Ovary (tissue), 3 donors: ENCODE data around the gene STMN3.

Experiments used
- EP300 ChIP-seq: sonication (generic); formaldehyde crosslinking; IDR thresholded peaks from one replicate; pipeline ENCODE4 v1.6.1; 2017; ENCODE audit warnings: antibody characterized with exemption
- POLR2A ChIP-seq: fragments of 450-650 bp; IDR thresholded peaks from one replicate; pipeline ENCODE4 v1.6.1; 2017; ENCODE audit warnings: antibody characterized with exemption, mild to moderate bottlenecking, moderate library complexity
- TF ChIP-seq, protein P1 (sequence below), 3 donors: fragments of 450-650 bp in 2 of 3; fragments of 200-600 bp in 1 of 3; IDR thresholded peaks; one replicate each; pipeline versions ENCODE4 v1.5.1 to v1.8.0; 2016 to 2022; ENCODE audit warnings: antibody characterized with exemption in 3 of 3, mild to moderate bottlenecking in 1 of 3
- donor health status: DM: no; HTN: no; CAD: no.

DNA sequence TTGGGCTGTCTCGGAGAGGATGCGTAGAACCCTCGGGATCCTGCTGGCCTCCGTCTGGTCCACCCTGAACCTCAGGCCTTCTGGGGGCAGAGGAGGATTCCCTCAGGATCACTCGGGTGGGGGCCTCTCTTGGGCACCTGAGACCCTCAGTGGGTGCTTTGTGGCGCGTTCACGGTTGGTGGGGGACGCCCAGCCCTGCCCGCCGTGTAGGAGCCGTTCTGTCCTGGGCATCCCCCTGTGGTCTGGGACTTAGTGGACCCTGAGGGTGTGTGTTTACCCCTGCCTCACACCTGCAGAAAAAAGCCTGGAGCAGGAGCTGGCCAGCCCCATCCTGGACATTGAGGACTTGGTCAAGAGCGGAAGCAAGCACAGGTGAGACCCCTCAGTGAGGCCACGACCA lies 12.5 kb upstream of the STMN3 start:
- TF ChIP-seq, protein P1, sequence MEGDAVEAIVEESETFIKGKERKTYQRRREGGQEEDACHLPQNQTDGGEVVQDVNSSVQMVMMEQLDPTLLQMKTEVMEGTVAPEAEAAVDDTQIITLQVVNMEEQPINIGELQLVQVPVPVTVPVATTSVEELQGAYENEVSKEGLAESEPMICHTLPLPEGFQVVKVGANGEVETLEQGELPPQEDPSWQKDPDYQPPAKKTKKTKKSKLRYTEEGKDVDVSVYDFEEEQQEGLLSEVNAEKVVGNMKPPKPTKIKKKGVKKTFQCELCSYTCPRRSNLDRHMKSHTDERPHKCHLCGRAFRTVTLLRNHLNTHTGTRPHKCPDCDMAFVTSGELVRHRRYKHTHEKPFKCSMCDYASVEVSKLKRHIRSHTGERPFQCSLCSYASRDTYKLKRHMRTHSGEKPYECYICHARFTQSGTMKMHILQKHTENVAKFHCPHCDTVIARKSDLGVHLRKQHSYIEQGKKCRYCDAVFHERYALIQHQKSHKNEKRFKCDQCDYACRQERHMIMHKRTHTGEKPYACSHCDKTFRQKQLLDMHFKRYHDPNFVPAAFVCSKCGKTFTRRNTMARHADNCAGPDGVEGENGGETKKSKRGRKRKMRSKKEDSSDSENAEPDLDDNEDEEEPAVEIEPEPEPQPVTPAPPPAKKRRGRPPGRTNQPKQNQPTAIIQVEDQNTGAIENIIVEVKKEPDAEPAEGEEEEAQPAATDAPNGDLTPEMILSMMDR (IDR thresholded peaks at IDR 0.05) = no peak
- no peak for TF ChIP-seq POLR2A
- TF ChIP-seq EP300 = no peak
